ENCODE data around the gene CCDC33.

CCDC33 gene

GRCh38 chr15:74220475-74221248 is 15.5 kb upstream of the CCDC33 start:
- DNase-seq (ENCODE audit: low read depth in 1 of 2, low spot score in 1 of 2) = no peak
- H3K27ac ChIP-seq (replicated peaks) = no peak overlapping the region
- no peak overlapping the region for H3K4me3 ChIP-seq (replicated peaks; ENCODE audit: insufficient read depth, low read length)
- TF ChIP-seq CTCF (IDR thresholded peaks at IDR 0.05; ENCODE audit: insufficient read depth, low read length) (no peak), REST (IDR thresholded peaks at IDR 0.05; ENCODE audit: insufficient replicate concordance, low read depth) (no peak), SPI1 (IDR thresholded peaks at IDR 0.05; ENCODE audit: borderline replicate concordance, low read depth) (no peak), POLR2AphosphoS5 (IDR thresholded peaks at IDR 0.05; ENCODE audit: low read depth) (no peak), GABPA (IDR thresholded peaks at IDR 0.05; ENCODE audit: low read depth) (no peak)
- H3K27me3 ChIP-seq (ENCODE audit: insufficient read depth, poor library complexity, severe bottlenecking) = peaks cover 6% of the 10 kb centered on the region

- Histone ChIP-seq H3K4me3 (replicated peaks; ENCODE audit: insufficient read depth, low read length) (no peak overlapping the region), H3K27ac (replicated peaks) (no peak overlapping the region), H3K27me3 (ENCODE audit: insufficient read depth, poor library complexity, severe bottlenecking) (peaks cover 6% of the 10 kb centered on the region)
- no peak for TF ChIP-seq REST (IDR thresholded peaks at IDR 0.05; ENCODE audit: insufficient replicate concordance, low read depth)
- no peak for TF ChIP-seq SPI1 (IDR thresholded peaks at IDR 0.05; ENCODE audit: borderline replicate concordance, low read depth)
- no peak for TF ChIP-seq GABPA (IDR thresholded peaks at IDR 0.05; ENCODE audit: low read depth)
- TF ChIP-seq CTCF (IDR thresholded peaks at IDR 0.05; ENCODE audit: insufficient read depth, low read length) = no peak
- TF ChIP-seq POLR2AphosphoS5 (IDR thresholded peaks at IDR 0.05; ENCODE audit: low read depth) = no peak
- DNase-seq (ENCODE audit: low read depth in 1 of 2, low spot score in 1 of 2) = no peak
Observed at GRCh38 chr15:74221399-74222239, 14.5 kb upstream of the CCDC33 start.

DNA sequence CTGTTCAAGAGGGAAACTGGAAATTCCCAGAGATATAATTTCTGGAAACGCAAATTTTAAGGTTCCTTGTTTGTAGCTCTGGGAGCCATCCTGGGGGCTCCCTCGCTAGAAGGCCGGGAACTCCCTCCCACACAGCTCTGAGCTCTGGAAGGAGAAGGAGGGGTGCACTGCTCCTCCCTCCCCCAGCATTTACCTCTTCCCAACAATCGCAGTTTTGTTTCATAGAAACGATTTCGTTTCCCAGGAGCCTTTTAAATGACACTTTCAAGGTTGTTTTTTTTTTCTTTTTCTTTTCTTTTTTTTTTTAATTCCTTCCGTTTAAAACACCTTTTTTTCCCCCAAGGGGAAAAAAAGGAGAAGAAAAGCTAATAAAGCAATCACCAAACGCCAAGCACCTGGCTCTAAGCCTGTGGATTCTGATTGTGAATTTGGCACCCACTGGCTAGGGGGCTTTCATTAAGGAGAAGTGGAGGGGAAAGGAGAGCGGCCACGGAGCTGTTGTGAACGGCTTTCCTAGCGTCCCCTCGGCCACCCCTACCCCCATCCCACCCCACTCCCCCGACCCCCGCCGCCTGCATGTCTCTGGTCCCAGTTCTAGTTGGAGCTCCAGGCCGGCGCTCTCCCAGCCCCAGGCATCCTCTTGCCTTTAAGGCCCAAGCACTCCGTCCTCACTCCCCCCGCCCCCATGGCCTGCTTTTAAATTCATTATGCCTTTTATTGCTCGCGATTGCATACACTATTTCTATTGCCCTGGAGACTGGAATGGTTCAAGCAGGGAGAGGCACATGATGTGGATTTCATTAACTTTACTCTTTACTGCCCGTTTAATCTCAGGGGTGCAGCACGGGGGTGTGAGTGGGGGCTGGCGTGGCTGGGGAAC is 13.6 kb upstream of the CCDC33 start:
- H3K27me3 ChIP-seq (ENCODE audit: insufficient read depth, poor library complexity, severe bottlenecking) = peaks cover 6% of the 10 kb centered on the region
- H3K4me3 ChIP-seq (replicated peaks; ENCODE audit: insufficient read depth, low read length) = no peak overlapping the region
- TF ChIP-seq CTCF (IDR thresholded peaks at IDR 0.05; ENCODE audit: insufficient read depth, low read length) (no peak), GABPA (IDR thresholded peaks at IDR 0.05; ENCODE audit: low read depth) (no peak), SPI1 (IDR thresholded peaks at IDR 0.05; ENCODE audit: borderline replicate concordance, low read depth) (no peak), REST (IDR thresholded peaks at IDR 0.05; ENCODE audit: insufficient replicate concordance, low read depth) (no peak)
- no peak overlapping the region for H3K27ac ChIP-seq (replicated peaks)
- DNase-seq (ENCODE audit: low read depth in 1 of 2, low spot score in 1 of 2) = no peak

Measured in HL-60 (cell line).